Trophoblast cell (in vitro differentiated cells and primary cell): Measurements from ENCODE around the gene WDR19.

ENCODE experiments used
- DNase-seq, 2 donors: peaks; one replicate each; pipeline ENCODE4 v3.0.0-alpha.2; 2016
- H2AFZ ChIP-seq: 2 replicates; pipeline ENCODE4 v1.6.1; 2013; ENCODE audit warnings: low read length, moderate library complexity, mild to moderate bottlenecking; ENCODE audit not compliant: insufficient read depth, poor library complexity
- H2AK5ac ChIP-seq: 2 replicates; pipeline ENCODE4 v1.6.1; 2013; ENCODE audit warnings: mild to moderate bottlenecking, low read length
- H2BK120ac ChIP-seq: 2 replicates; pipeline ENCODE4 v1.6.1; 2013; ENCODE audit warnings: low read length, mild to moderate bottlenecking, moderate library complexity; ENCODE audit not compliant: insufficient read depth, poor library complexity
- H2BK12ac ChIP-seq: 2 replicates; pipeline ENCODE4 v1.6.1; 2013; ENCODE audit warnings: mild to moderate bottlenecking, low read length, moderate library complexity
- H2BK5ac ChIP-seq: 2 replicates; pipeline ENCODE4 v1.6.1; 2013; ENCODE audit warnings: low read length, low read depth, moderate library complexity, mild to moderate bottlenecking; ENCODE audit not compliant: poor library complexity
- H3K14ac ChIP-seq: 2 replicates; pipeline ENCODE4 v1.6.1; 2013; ENCODE audit warnings: mild to moderate bottlenecking, low read length
- H3K18ac ChIP-seq: 2 replicates; pipeline ENCODE4 v1.6.1; 2013; ENCODE audit warnings: mild to moderate bottlenecking, low read length
- H3K23ac ChIP-seq: 2 replicates; pipeline ENCODE4 v1.6.1; 2013; ENCODE audit warnings: low read length
- H3K27ac ChIP-seq: 2 replicates; pipeline ENCODE4 v1.5.1; 2013; ENCODE audit warnings: low read depth, mild to moderate bottlenecking, inconsistent platforms, low read length, moderate library complexity
- H3K27me3 ChIP-seq: 2 replicates; pipeline ENCODE4 v1.6.1; 2013; ENCODE audit warnings: inconsistent platforms, mild to moderate bottlenecking, low read length, moderate library complexity; ENCODE audit not compliant: insufficient read depth
- H3K36me3 ChIP-seq, 2 experiments: 1 replicate in 1 of 2; 2 replicates in 1 of 2; pipeline ENCODE4 v1.6.1; 2013; ENCODE audit warnings: low read length in 2 of 2, mild to moderate bottlenecking in 2 of 2, moderate library complexity in 1 of 2; ENCODE audit not compliant: insufficient read depth in 2 of 2, control insufficient read depth in 1 of 2
- H3K4ac ChIP-seq: 2 replicates; pipeline ENCODE4 v1.6.1; 2013; ENCODE audit warnings: low read depth, mild to moderate bottlenecking, low read length, moderate library complexity
- H3K4me1 ChIP-seq, 2 experiments: 1 replicate in 1 of 2; 2 replicates in 1 of 2; pipeline ENCODE4 v1.6.1; 2013; ENCODE audit warnings: low read length in 2 of 2, mild to moderate bottlenecking in 2 of 2, moderate library complexity in 1 of 2; ENCODE audit not compliant: insufficient read depth in 2 of 2, control insufficient read depth in 1 of 2
- H3K4me2 ChIP-seq: 2 replicates; pipeline ENCODE4 v1.6.1; 2013; ENCODE audit warnings: inconsistent platforms, mild to moderate bottlenecking, low read length, moderate library complexity
- H3K4me3 ChIP-seq: 2 replicates; pipeline ENCODE4 v1.5.1; 2013; ENCODE audit warnings: mild to moderate bottlenecking, low read depth, low read length, inconsistent platforms
- H3K79me1 ChIP-seq: one replicate; pipeline ENCODE4 v1.6.1; 2013; ENCODE audit warnings: low read length
- H3K79me2 ChIP-seq: 2 replicates; pipeline ENCODE4 v1.6.1; 2013; ENCODE audit warnings: low read length, mild to moderate bottlenecking; ENCODE audit not compliant: control insufficient read depth, insufficient read depth, poor library complexity
- H3K9ac ChIP-seq: 2 replicates; pipeline ENCODE4 v1.6.1; 2013; ENCODE audit warnings: mild to moderate bottlenecking, low read length
- H3K9me3 ChIP-seq: 2 replicates; pipeline ENCODE4 v1.6.1; 2013; ENCODE audit warnings: low read depth, mild to moderate bottlenecking, control low read depth, inconsistent platforms, low read length; ENCODE audit not compliant: insufficient read depth
- H4K12ac ChIP-seq: 2 replicates; pipeline ENCODE4 v1.6.1; 2013; ENCODE audit warnings: low read depth, mild to moderate bottlenecking, low read length, moderate library complexity
- H4K8ac ChIP-seq: 2 replicates; pipeline ENCODE4 v1.6.1; 2013; ENCODE audit warnings: low read depth, mild to moderate bottlenecking, low read length, moderate library complexity
- H4K91ac ChIP-seq: one replicate; pipeline ENCODE4 v1.6.1; 2013; ENCODE audit warnings: low read depth, mild to moderate bottlenecking, low read length, moderate library complexity
- WGBS: extraction: QIAGEN DNeasy Blood & Tissue Kit; methylation state at CpG from one replicate; pipeline ENCODE4 v1.1.7; 2013; ENCODE audit warnings: missing lambda C conversion rate; ENCODE audit not compliant: insufficient read length, insufficient coverage; ENCODE audit errors: extremely low coverage; 5-methylcytosine and 5-hydroxymethylcytosine counted together

Gene WDR19

GRCh38 chr4:39278476-39278875 lies 96.1 kb downstream of the WDR19 start:
- Histone ChIP-seq H3K36me3 (peaks cover 2 to 4% of the 10 kb centered on the region in 2 experiments), H3K4me2 (no peak overlapping the region), H3K4ac (no peak overlapping the region), H3K27me3 (no peaks in the 10 kb centered on the region), H3K4me1 (peaks cover 0 to 5% of the 10 kb centered on the region in 2 experiments), H4K8ac (no peak overlapping the region), H2BK120ac (no peak overlapping the region), H3K79me2 (no peaks in the 10 kb centered on the region), H3K9me3 (no peaks in the 10 kb centered on the region), H3K9ac (no peak overlapping the region), H2AK5ac (no peak overlapping the region), H3K79me1 (no peaks in the 10 kb centered on the region), H2AFZ (no peak overlapping the region), H2BK5ac (no peak overlapping the region), H3K18ac (no peak overlapping the region), H3K4me3 (no peak overlapping the region), H4K91ac (no peak overlapping the region), H3K23ac (no peak overlapping the region), H3K14ac (no peak overlapping the region), H4K12ac (no peak overlapping the region), H2BK12ac (no peak overlapping the region), H3K27ac (no peak overlapping the region)
- DNase-seq: no peak
- no CpG with 5 or more reads among the region's 9 CpGs for WGBS

- Histone ChIP-seq H3K4me3 (no peak overlapping the region), H3K27ac (no peak overlapping the region), H3K4ac (no peak overlapping the region), H4K12ac (no peak overlapping the region), H2BK12ac (no peak overlapping the region), H3K18ac (no peak overlapping the region), H3K9ac (no peak overlapping the region), H3K27me3 (no peaks in the 10 kb centered on the region), H2BK5ac (no peak overlapping the region), H3K9me3 (no peaks in the 10 kb centered on the region), H3K79me1 (no peaks in the 10 kb centered on the region), H3K14ac (no peak overlapping the region), H3K79me2 (no peaks in the 10 kb centered on the region), H4K8ac (no peak overlapping the region), H3K4me2 (no peak overlapping the region), H4K91ac (no peak overlapping the region), H2BK120ac (no peak overlapping the region), H3K4me1 (peaks cover 0 to 5% of the 10 kb centered on the region in 2 experiments), H2AK5ac (no peak overlapping the region), H2AFZ (no peak overlapping the region), H3K36me3 (peaks cover 2 to 4% of the 10 kb centered on the region in 2 experiments), H3K23ac (no peak overlapping the region)
- no peak for DNase-seq
- WGBS: no CpG with 5 or more reads among the region's 5 CpGs
Measured at GRCh38 chr4:39279416-39279815, 97.1 kb downstream of the WDR19 start.

- Histone ChIP-seq H3K23ac (no peak overlapping the region), H3K27me3 (no peaks in the 10 kb centered on the region), H3K36me3 (peaks cover 0 to 4% of the 10 kb centered on the region in 2 experiments), H3K79me2 (no peaks in the 10 kb centered on the region), H3K14ac (no peak overlapping the region), H2BK5ac (no peak overlapping the region), H2AFZ (no peak overlapping the region), H3K4ac (no peak overlapping the region), H3K4me2 (no peak overlapping the region), H3K18ac (no peak overlapping the region), H2BK120ac (no peak overlapping the region), H4K12ac (no peak overlapping the region), H3K9me3 (no peaks in the 10 kb centered on the region), H3K27ac (no peak overlapping the region), H4K8ac (no peak overlapping the region), H3K4me3 (no peak overlapping the region), H3K9ac (no peak overlapping the region), H3K79me1 (no peaks in the 10 kb centered on the region), H2AK5ac (no peak overlapping the region), H3K4me1 (peaks cover 0 to 5% of the 10 kb centered on the region in 2 experiments), H4K91ac (no peak overlapping the region), H2BK12ac (no peak overlapping the region)
- no peak for DNase-seq
- no CpG with 5 or more reads among the region's 2 CpGs for WGBS
Measured at GRCh38 chr4:39280770-39281169, 98.4 kb downstream of the WDR19 start.

GRCh38 chr4:39285111-39285795 lies 102.9 kb downstream of the WDR19 start:
- H4K12ac ChIP-seq: no peak overlapping the region
- H3K9me3 ChIP-seq: no peaks in the 10 kb centered on the region
- no peak overlapping the region for H2BK120ac ChIP-seq
- DNase-seq: no peak
- H3K36me3 ChIP-seq: peaks cover 11 to 19% of the 10 kb centered on the region in 2 experiments
- H3K27ac ChIP-seq: no peak overlapping the region
- H3K4ac ChIP-seq: no peak overlapping the region
- no peaks in the 10 kb centered on the region for H3K79me1 ChIP-seq
- H2AK5ac ChIP-seq: no peak overlapping the region
- H2AFZ ChIP-seq: no peak overlapping the region
- H3K14ac ChIP-seq: no peak overlapping the region
- H4K91ac ChIP-seq: no peak overlapping the region
- H3K23ac ChIP-seq: no peak overlapping the region
- WGBS: no CpG with 5 or more reads among the region's 7 CpGs
- no peak overlapping the region for H2BK12ac ChIP-seq
- no peaks in the 10 kb centered on the region for H3K79me2 ChIP-seq
- H3K4me3 ChIP-seq: no peak overlapping the region
- no peak overlapping the region for H4K8ac ChIP-seq
- H3K9ac ChIP-seq: no peak overlapping the region
- no peak overlapping the region for H3K18ac ChIP-seq
- no peak overlapping the region for H3K4me2 ChIP-seq
- H2BK5ac ChIP-seq: no peak overlapping the region
- H3K4me1 ChIP-seq: no peaks in the 10 kb centered on the region
- H3K27me3 ChIP-seq: no peaks in the 10 kb centered on the region
